AG09309 (cell line): ENCODE results near the gene NR2F2.

ENCODE experiments used
- DNase-seq: peaks from one replicate; pipeline ENCODE4 v3.0.0-alpha.2; 2010; ENCODE audit warnings: low read depth
- H3K4me3 ChIP-seq: 2 replicates; pipeline ENCODE4 v1.5.1; 2011; ENCODE audit warnings: mild to moderate bottlenecking, low read depth, low read length, moderate library complexity; ENCODE audit not compliant: control insufficient read depth
- TF ChIP-seq, protein P1 (sequence below): IDR thresholded peaks from 2 replicates; pipeline ENCODE4 v1.5.1; 2011; ENCODE audit warnings: mild to moderate bottlenecking, low read depth, low read length, inconsistent platforms; ENCODE audit not compliant: insufficient read depth, control insufficient read depth; ENCODE audit errors: missing control alignments

Gene NR2F2

DNA sequence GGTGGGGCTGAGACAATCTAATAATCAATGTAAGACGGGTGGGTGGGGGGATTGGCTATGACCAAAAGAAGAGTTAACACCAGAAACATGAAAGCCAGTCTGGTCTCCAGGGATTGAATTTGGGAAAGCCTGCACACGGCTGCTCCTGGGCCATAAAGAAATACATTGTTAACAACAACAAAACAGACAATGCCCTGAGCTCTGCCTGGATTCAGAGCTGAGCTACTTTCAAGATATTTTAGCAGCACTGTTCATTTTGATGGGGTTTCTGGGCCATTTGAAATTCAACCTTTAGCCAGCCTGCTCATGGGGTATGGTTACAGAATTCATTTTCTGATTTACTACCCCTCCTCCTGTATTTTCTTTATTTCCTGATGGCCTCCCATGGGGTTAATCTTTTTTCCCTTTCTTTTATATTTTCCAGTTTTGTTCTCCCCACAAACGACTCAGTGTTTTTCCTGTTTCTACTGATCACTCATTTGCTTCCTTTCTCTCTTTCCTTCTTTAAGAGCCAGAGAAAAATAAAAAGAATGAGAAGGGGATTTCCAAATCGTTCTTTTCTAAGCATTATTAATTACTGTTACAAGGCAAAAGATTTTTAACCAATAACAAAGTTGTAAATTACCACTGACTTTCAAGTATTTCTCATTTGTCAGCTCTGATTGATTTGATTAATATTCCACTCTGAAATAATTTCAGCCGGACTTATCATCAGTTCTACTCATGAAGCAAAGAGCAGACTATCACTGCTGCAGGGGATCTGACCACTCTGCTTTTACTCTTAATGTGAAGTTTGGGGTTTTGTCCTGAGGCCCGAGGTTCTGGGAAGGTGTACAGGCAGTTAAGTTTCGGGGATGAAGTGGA, 19.6 kb downstream of the NR2F2 start:
- TF ChIP-seq, protein P1, sequence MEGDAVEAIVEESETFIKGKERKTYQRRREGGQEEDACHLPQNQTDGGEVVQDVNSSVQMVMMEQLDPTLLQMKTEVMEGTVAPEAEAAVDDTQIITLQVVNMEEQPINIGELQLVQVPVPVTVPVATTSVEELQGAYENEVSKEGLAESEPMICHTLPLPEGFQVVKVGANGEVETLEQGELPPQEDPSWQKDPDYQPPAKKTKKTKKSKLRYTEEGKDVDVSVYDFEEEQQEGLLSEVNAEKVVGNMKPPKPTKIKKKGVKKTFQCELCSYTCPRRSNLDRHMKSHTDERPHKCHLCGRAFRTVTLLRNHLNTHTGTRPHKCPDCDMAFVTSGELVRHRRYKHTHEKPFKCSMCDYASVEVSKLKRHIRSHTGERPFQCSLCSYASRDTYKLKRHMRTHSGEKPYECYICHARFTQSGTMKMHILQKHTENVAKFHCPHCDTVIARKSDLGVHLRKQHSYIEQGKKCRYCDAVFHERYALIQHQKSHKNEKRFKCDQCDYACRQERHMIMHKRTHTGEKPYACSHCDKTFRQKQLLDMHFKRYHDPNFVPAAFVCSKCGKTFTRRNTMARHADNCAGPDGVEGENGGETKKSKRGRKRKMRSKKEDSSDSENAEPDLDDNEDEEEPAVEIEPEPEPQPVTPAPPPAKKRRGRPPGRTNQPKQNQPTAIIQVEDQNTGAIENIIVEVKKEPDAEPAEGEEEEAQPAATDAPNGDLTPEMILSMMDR, result no peak

DNA sequence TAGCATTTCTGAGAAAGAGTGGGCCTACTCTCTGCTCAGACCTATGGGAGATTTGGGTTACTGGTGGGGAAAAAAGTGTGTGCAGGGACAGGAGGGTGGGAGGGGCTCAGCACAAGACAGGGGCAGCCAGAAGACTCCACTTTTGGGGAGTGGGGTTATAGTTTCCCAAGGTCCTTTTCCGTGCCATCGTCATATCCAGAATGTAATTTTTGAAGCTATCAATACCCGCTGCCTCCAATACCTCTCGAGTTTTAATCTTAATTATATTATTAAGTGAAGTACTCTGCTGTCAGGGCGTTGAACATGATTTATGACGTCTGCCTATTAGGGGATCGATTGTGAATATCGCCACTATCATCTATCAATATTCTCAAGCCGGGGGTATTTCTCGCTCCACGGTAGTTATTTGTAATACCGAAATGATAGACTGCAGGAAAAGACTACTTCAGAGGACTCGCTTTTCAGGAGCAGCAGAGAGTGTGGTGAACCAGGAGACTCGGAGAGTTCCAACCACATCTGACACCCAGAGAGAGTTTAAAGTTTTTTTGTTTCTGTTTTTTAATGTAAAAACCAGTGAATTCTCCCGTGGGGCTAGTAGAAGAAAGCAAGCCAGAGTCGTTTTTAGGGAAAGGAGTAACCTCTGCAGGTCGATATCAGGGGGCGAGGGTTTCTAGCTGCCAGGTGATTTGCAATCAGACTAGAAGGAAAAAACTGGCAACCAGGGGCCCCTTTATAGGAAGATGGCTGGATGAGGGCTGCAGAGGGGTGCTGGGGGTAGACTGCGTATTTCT, 20.6 kb downstream of the NR2F2 start:
- DNase-seq, result no peak
- H3K4me3 ChIP-seq, result no peak overlapping the region
- TF ChIP-seq, protein P1, result no peak

More for the DNA sequence above, 19.6 kb downstream of the NR2F2 start:
- DNase-seq, result no peak
- no peak overlapping the region for H3K4me3 ChIP-seq

- DNase-seq, result no peak
- TF ChIP-seq, protein P1, result no peak
- no peak overlapping the region for H3K4me3 ChIP-seq
Measured at GRCh38 chr15:96351761-96352603, 21.5 kb downstream of the NR2F2 start.

DNA sequence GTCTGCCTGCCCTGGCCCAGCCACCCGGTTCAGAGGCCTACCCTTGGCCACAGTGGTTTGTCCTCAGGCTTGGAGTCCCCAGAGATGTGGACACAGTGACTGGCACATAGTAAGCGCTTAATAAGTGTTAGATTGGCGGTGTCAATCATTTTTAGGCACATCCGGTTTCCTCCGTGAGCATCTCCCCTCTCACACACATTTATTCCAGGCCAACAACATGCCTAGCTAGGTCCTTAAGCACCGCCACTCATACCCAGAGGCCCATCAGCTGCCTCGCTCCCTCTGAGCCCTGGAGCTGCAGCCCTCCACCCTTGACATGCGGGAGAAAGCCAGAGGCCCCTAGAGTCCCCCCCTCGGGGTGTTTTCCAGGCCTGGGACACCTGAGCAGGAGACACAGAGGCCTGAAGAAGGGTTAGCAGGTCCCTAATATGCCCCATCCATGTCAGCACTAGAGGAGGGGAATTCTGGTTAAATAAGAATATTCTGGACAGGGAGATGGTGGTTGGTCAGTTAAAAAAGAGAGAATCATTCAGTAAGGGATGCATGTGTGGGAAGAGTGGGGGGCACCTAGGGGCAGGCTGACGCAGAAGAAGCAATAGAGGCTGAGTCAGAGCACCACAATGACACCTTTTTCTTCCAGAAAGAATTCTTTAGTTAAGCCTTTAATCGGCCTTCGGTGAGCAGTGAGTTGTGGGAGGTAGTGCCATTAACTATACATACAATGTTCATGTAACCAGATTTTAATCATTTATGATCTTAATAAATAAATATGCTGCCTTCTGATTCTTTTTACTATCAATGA, 22.3 kb downstream of the NR2F2 start:
- no peak for DNase-seq
- TF ChIP-seq, protein P1, result no peak
- H3K4me3 ChIP-seq, result no peak overlapping the region

- TF ChIP-seq, protein P1, result no peak
- H3K4me3 ChIP-seq, result peak overlapping the region; percentile 72
- no peak for DNase-seq
Measured at GRCh38 chr15:96353416-96353929, 23.0 kb downstream of the NR2F2 start.
